HCT116 (cell line): Measurements from ENCODE around the gene ANKRD2. TPM values are rescaled to one million over a fixed set of nuclear protein-coding genes. Genes with fewer than 3 reads are reported as not detected.

Experiments used
- ATAC-seq: fragments of 200-7000 bp; cut with Tn5 transposase; 2 replicates; pipeline ENCODE4 v1.9.1; 2020; ENCODE audit warnings: mild to moderate bottlenecking, moderate library complexity
- BruUV-seq: library from RNA; stranded (reverse); fragments of 400-500 nt; replicated peaks from 2 replicates; lab custom pipeline; 2021; lab: Mats Ljungman, UMichigan
- CTCF ChIA-PET: fragments of 300-600 bp; sonication (Branson Sonifier 250); formaldehyde crosslinking; loops from one replicate; lab custom pipeline; 2021; ENCODE audit warnings: antibody characterized with exemption; lab: Charles Lee
- POLR2A ChIA-PET: fragments of 300-600, 350-600 bp; sonication (Branson Sonifier 250); formaldehyde crosslinking; loops from one replicate; lab custom pipeline; 2021; ENCODE audit warnings: antibody characterized with exemption; lab: Charles Lee
- RAD21 ChIA-PET, 2 experiments: fragments of 300-600 bp; sonication (Branson Sonifier 250); formaldehyde crosslinking; loops; one replicate each; lab custom pipeline; 2023; ENCODE audit warnings: low total read pairs in 2 of 2; ENCODE audit not compliant: uncharacterized antibody in 2 of 2, unreplicated experiment in 2 of 2, low non-redundant PET in 1 of 2; lab: Charles Lee
- DNase-seq: peaks from one replicate; pipeline ENCODE4 v3.0.0-alpha.2; 2010; ENCODE audit warnings: low read depth, low spot score
- H2AFZ ChIP-seq: fragments of 200-600 bp; shearing (Covaris generic), sonication (generic); 2 replicates; pipeline ENCODE4 v1.6.1; 2017; ENCODE audit warnings: low read depth, mixed run types, mixed read lengths, antibody characterized with exemption, low read length; ENCODE audit not compliant: poor library complexity, severe bottlenecking
- H3K27ac ChIP-seq: 2 replicates; pipeline ENCODE4 v1.5.1; 2012; ENCODE audit warnings: low read depth, low read length
- H3K27me3 ChIP-seq: fragments of 200-600 bp; sonication (generic); 2 replicates; pipeline ENCODE4 v1.6.1; 2016; ENCODE audit warnings: mixed run types, low read length, mixed read lengths; ENCODE audit not compliant: insufficient read depth
- H3K36me3 ChIP-seq, 2 experiments: fragments of 200-500 bp in 1 of 2; fragments of 200-600 bp in 1 of 2; sonication (Bioruptor generic) in 1 of 2; sonication (generic) in 1 of 2; 2 replicates each; pipeline versions ENCODE4 v1.5.1 to v1.6.1; 2014 to 2016; ENCODE audit warnings: low read length in 2 of 2, inconsistent platforms in 1 of 2, mixed read lengths in 1 of 2, mixed run types in 1 of 2; ENCODE audit not compliant: insufficient read depth in 2 of 2, control insufficient read depth in 1 of 2
- H3K4me1 ChIP-seq, 2 experiments: fragments of 200-600 bp in 1 of 2; sonication (generic) in 1 of 2; 2 replicates each; pipeline versions ENCODE4 v1.5.1 to v1.6.1; 2012 to 2017; ENCODE audit warnings: low read length in 2 of 2, inconsistent platforms in 1 of 2, mild to moderate bottlenecking in 1 of 2, mixed read lengths in 1 of 2, mixed run types in 1 of 2, moderate library complexity in 1 of 2; ENCODE audit not compliant: insufficient read depth in 2 of 2, control insufficient read depth in 1 of 2
- H3K4me2 ChIP-seq: fragments of 200-600 bp; sonication (generic); 2 replicates; pipeline ENCODE4 v1.6.1; 2017; ENCODE audit warnings: mixed run types, low read length, mixed read lengths
- H3K4me3 ChIP-seq, 2 experiments: fragments of 200-600 bp in 1 of 2; sonication (generic) in 1 of 2; replicated peaks in 1 of 2; 2 replicates each; pipeline ENCODE4 v1.5.1; 2011 to 2016; ENCODE audit warnings: low read length in 2 of 2, control low read depth in 1 of 2, low read depth in 1 of 2, mild to moderate bottlenecking in 1 of 2, mixed read lengths in 1 of 2, mixed run types in 1 of 2
- H3K79me2 ChIP-seq: fragments of 200-600 bp; sonication (generic); 2 replicates; pipeline ENCODE4 v1.6.1; 2017; ENCODE audit warnings: mild to moderate bottlenecking, mixed run types, low read length, moderate library complexity, mixed read lengths; ENCODE audit not compliant: insufficient read depth
- H3K9ac ChIP-seq: fragments of 200-600 bp; sonication (generic); 2 replicates; pipeline ENCODE4 v1.6.1; 2016; ENCODE audit warnings: low read length, mixed read lengths
- H3K9me2 ChIP-seq: fragments of 200-600 bp; sonication (generic), shearing (Covaris generic); 2 replicates; pipeline ENCODE4 v1.6.1; 2017; ENCODE audit warnings: mixed run types, mild to moderate bottlenecking, moderate library complexity; ENCODE audit not compliant: insufficient read depth
- H3K9me3 ChIP-seq, 2 experiments: fragments of 200-500 bp in 1 of 2; fragments of 200-600 bp in 1 of 2; sonication (Bioruptor generic) in 1 of 2; sonication (generic) in 1 of 2; 2 replicates each; pipeline ENCODE4 v1.6.1; 2014 to 2017; ENCODE audit warnings: low read length in 2 of 2, mixed read lengths in 2 of 2, inconsistent platforms in 1 of 2, low read depth in 1 of 2, mild to moderate bottlenecking in 1 of 2, mixed run types in 1 of 2, moderate library complexity in 1 of 2; ENCODE audit not compliant: control insufficient read depth in 1 of 2, insufficient read depth in 1 of 2
- H4K20me1 ChIP-seq: fragments of 200-600 bp; sonication (generic), shearing (Covaris generic); 2 replicates; pipeline ENCODE4 v1.6.1; 2017; ENCODE audit warnings: mixed run types, mild to moderate bottlenecking, moderate library complexity; ENCODE audit not compliant: insufficient read depth
- ATF3 ChIP-seq: IDR thresholded peaks from 2 replicates; pipeline ENCODE4 v1.6.1; 2012
- CBX3 ChIP-seq: IDR thresholded peaks from 2 replicates; pipeline ENCODE4 v1.6.1; 2012; ENCODE audit warnings: low read depth
- CEBPB ChIP-seq: IDR thresholded peaks from 2 replicates; pipeline ENCODE4 v1.6.1; 2012; ENCODE audit warnings: low read depth
- CTCF ChIP-seq, 3 experiments: fragments of 200-600 bp in 1 of 3; sonication (generic) in 1 of 3; IDR thresholded peaks in 2 of 3; conservative IDR thresholded peaks in 1 of 3; 2 replicates each; pipeline ENCODE4 v1.5.1; 2012 to 2017; ENCODE audit warnings: low read depth in 2 of 3, low read length in 2 of 3, antibody characterized with exemption in 1 of 3, borderline replicate concordance in 1 of 3, control low read depth in 1 of 3, mild to moderate bottlenecking in 1 of 3, mixed read lengths in 1 of 3, mixed run types in 1 of 3, moderate library complexity in 1 of 3; ENCODE audit not compliant: insufficient read depth in 1 of 3
- EZH2 ChIP-seq: fragments of 200-600 bp; sonication (generic); IDR thresholded peaks from 2 replicates; pipeline ENCODE4 v1.6.1; 2017; ENCODE audit warnings: antibody characterized with exemption, mixed run types
- EZH2phosphoT487 ChIP-seq: fragments of 200-600 bp; IDR thresholded peaks from 2 replicates; pipeline ENCODE4 v1.6.1; 2018; ENCODE audit warnings: antibody characterized with exemption, borderline replicate concordance
- FOSL1 ChIP-seq: IDR thresholded peaks from 2 replicates; pipeline ENCODE4 v1.6.1; 2012; ENCODE audit warnings: low read depth
- RAD21 ChIP-seq: IDR thresholded peaks from 2 replicates; pipeline ENCODE4 v1.6.1; 2012; ENCODE audit warnings: low read depth, mild to moderate bottlenecking
- SIN3A ChIP-seq: IDR thresholded peaks from 2 replicates; pipeline ENCODE4 v1.6.1; 2012; ENCODE audit warnings: low read depth
- SRF ChIP-seq: IDR thresholded peaks from 2 replicates; pipeline ENCODE4 v1.6.1; 2012; ENCODE audit warnings: low read depth
- TCF7L2 ChIP-seq: IDR thresholded peaks from 2 replicates; pipeline ENCODE4 v1.7.0; 2011; ENCODE audit warnings: borderline replicate concordance, inconsistent platforms; ENCODE audit not compliant: insufficient read depth, insufficient read length; ENCODE audit errors: extremely low read depth
- ZBTB33 ChIP-seq: IDR thresholded peaks from 2 replicates; pipeline ENCODE4 v1.6.1; 2011; ENCODE audit warnings: mild to moderate bottlenecking, low read length, moderate library complexity; ENCODE audit not compliant: insufficient replicate concordance; ENCODE audit errors: extremely low read depth
- ZFX ChIP-seq: fragments of 450-650 bp; IDR thresholded peaks from 2 replicates; pipeline ENCODE4 v1.6.1; 2017
- ZNF274 ChIP-seq: fragments of 200-500 bp; sonication (Bioruptor generic); IDR thresholded peaks from 2 replicates; pipeline ENCODE4 v1.6.1; 2014; ENCODE audit warnings: mild to moderate bottlenecking, low read depth, low read length, inconsistent platforms
- intact Hi-C: fragments of 100-400 bp; cut with micrococcal nuclease; formaldehyde crosslinking; loops from 2 replicates; pipeline ENCODE4 v1.10.0; 2022
- total RNA-seq: library from RNA; stranded (reverse); gene quantifications from one replicate; pipeline ENCODE4 v1.2.1, GENCODE V29; 2021; ENCODE audit not compliant: unreplicated experiment

ANKRD2 gene
- total RNA-seq, 1 experiment from 2014 or later, result 0.15 TPM

GRCh38 chr10:97618285-97618684 lies 45.7 kb downstream of the ANKRD2 start:
- H3K36me3 ChIP-seq, result no peaks in the 10 kb centered on the region
- no peaks in the 10 kb centered on the region for H3K79me2 ChIP-seq
- RAD21 ChIA-PET, result no interaction called here
- H3K9ac ChIP-seq, result no peak overlapping the region
- H3K4me2 ChIP-seq, result no peak overlapping the region
- H2AFZ ChIP-seq, result no peak overlapping the region
- no TSS peak for BruUV-seq
- DNase-seq (no peak), ATAC-seq (no peak)
- H3K4me1 ChIP-seq, result peaks cover 0 to 3% of the 10 kb centered on the region in 2 experiments; a peak in 1 of 4 replicates
- no peaks in the 10 kb centered on the region for H3K27me3 ChIP-seq
- H3K9me2 ChIP-seq, result no peaks in the 10 kb centered on the region
- intact Hi-C loops, result no loop called here
- no peak overlapping the region for H3K27ac ChIP-seq
- no peak overlapping the region for H3K4me3 ChIP-seq
- H4K20me1 ChIP-seq, result no peaks in the 10 kb centered on the region
- CTCF ChIA-PET, result interaction anchor here (1.9 kb wide), 1 partner anchor 46 kb away, joined by 6 read pairs; the partner anchor contains the start of gene ANKRD2
- TF ChIP-seq RAD21, result no peak
- no peak for TF ChIP-seq EZH2
- no peak for TF ChIP-seq TCF7L2
- no peak for TF ChIP-seq CEBPB
- TF ChIP-seq SRF, result no peak
- POLR2A ChIA-PET, result interaction anchor here (0.8 kb wide), 1 partner anchor 20 kb away, joined by 3 read pairs; no protein-coding TSS in a partner anchor
- no peaks in the 10 kb centered on the region for H3K9me3 ChIP-seq

GRCh38 chr10:97618733-97619132 lies 46.2 kb downstream of the ANKRD2 start:
- POLR2A ChIA-PET, result interaction anchor here (0.8 kb wide), 1 partner anchor 20 kb away, joined by 3 read pairs; no protein-coding TSS in a partner anchor
- Histone ChIP-seq H3K9ac (no peak overlapping the region), H3K4me2 (no peak overlapping the region), H3K4me3 (no peak overlapping the region), H4K20me1 (no peaks in the 10 kb centered on the region), H2AFZ (no peak overlapping the region), H3K27me3 (no peaks in the 10 kb centered on the region), H3K27ac (no peak overlapping the region), H3K9me3 (no peaks in the 10 kb centered on the region), H3K79me2 (no peaks in the 10 kb centered on the region), H3K4me1 (peaks cover 0 to 3% of the 10 kb centered on the region in 2 experiments; a peak in 1 of 4 replicates), H3K9me2 (no peaks in the 10 kb centered on the region), H3K36me3 (no peaks in the 10 kb centered on the region)
- DNase-seq, result no peak
- no TSS peak for BruUV-seq
- intact Hi-C loops, result no loop called here
- CTCF ChIA-PET, result no interaction called here
- no peak for ATAC-seq
- RAD21 ChIA-PET, result no interaction called here
- TF ChIP-seq CTCF (IDR thresholded peaks at IDR 0.05 in 2 of 3, conservative IDR thresholded peaks at IDR 0.05 in 1 of 3; ENCODE audit: borderline replicate concordance in 1 of 3, insufficient read depth in 1 of 3, low read depth in 2 of 3, low read length in 2 of 3), result no peak
- TF ChIP-seq TCF7L2, result no peak
- no peak for TF ChIP-seq ATF3
- no peak for TF ChIP-seq ZFX
- no peak for TF ChIP-seq EZH2phosphoT487
- TF ChIP-seq ZBTB33, result no peak
- no peak for TF ChIP-seq CBX3
- TF ChIP-seq FOSL1, result no peak
- TF ChIP-seq SIN3A, result no peak
- no peak for TF ChIP-seq ZNF274
